ENCODE results near the gene KIF1A. TPM values are rescaled to one million over a fixed set of nuclear protein-coding genes. Genes with fewer than 3 reads are reported as not detected.

Gene KIF1A
- total RNA-seq, 1 donor from 2014 or later = 69.2 TPM

- no peak for TF ChIP-seq CTCF (conservative IDR thresholded peaks at IDR 0.05; ENCODE audit: low read depth, low read length)
- DNase-seq (ENCODE audit: low read depth) = no peak
- no peak overlapping the region for H3K4me3 ChIP-seq (ENCODE audit: low read depth, low read length)
Measured at GRCh38 chr2:240731178-240731545, 88.9 kb downstream of the KIF1A start.

GRCh38 chr2:240730501-240731177 lies 89.4 kb downstream of the KIF1A start:
- H3K4me3 ChIP-seq (ENCODE audit: low read depth, low read length) = no peak overlapping the region
- TF ChIP-seq CTCF (conservative IDR thresholded peaks at IDR 0.05; ENCODE audit: low read depth, low read length) = no peak
- DNase-seq (ENCODE audit: low read depth) = no peak

- no peak for DNase-seq (ENCODE audit: low read depth)
- TF ChIP-seq CTCF (conservative IDR thresholded peaks at IDR 0.05; ENCODE audit: low read depth, low read length) = no peak
- H3K4me3 ChIP-seq (ENCODE audit: low read depth, low read length) = no peak overlapping the region
Measured at GRCh38 chr2:240728827-240729226, 91.2 kb downstream of the KIF1A start.

- no peak for TF ChIP-seq CTCF (conservative IDR thresholded peaks at IDR 0.05; ENCODE audit: low read depth, low read length)
- no peak overlapping the region for H3K4me3 ChIP-seq (ENCODE audit: low read depth, low read length)
- DNase-seq (ENCODE audit: low read depth) = no peak
Measured at GRCh38 chr2:240728361-240728760, 91.7 kb downstream of the KIF1A start.

- no peak overlapping the region for H3K4me3 ChIP-seq (ENCODE audit: low read depth, low read length)
- no peak for DNase-seq (ENCODE audit: low read depth)
- TF ChIP-seq CTCF (conservative IDR thresholded peaks at IDR 0.05; ENCODE audit: low read depth, low read length) = no peak
Measured at GRCh38 chr2:240727913-240728312, 92.1 kb downstream of the KIF1A start.

GRCh38 chr2:240727439-240727838 lies 92.6 kb downstream of the KIF1A start:
- no peak for TF ChIP-seq CTCF (conservative IDR thresholded peaks at IDR 0.05; ENCODE audit: low read depth, low read length)
- DNase-seq (ENCODE audit: low read depth) = no peak

GRCh38 chr2:240726876-240727275 lies 93.1 kb downstream of the KIF1A start:
- no peak for DNase-seq (ENCODE audit: low read depth)
- no peak overlapping the region for H3K4me3 ChIP-seq (ENCODE audit: low read depth, low read length)
- TF ChIP-seq CTCF (conservative IDR thresholded peaks at IDR 0.05; ENCODE audit: low read depth, low read length) = no peak

More at GRCh38 chr2:240727439-240727838, 92.6 kb downstream of the KIF1A start:
- no peak overlapping the region for H3K4me3 ChIP-seq (ENCODE audit: low read depth, low read length)

Data from epithelial cell of proximal tubule (primary cell).